Measurements from ENCODE around the gene NEUROD2.

NEUROD2 gene

DNA sequence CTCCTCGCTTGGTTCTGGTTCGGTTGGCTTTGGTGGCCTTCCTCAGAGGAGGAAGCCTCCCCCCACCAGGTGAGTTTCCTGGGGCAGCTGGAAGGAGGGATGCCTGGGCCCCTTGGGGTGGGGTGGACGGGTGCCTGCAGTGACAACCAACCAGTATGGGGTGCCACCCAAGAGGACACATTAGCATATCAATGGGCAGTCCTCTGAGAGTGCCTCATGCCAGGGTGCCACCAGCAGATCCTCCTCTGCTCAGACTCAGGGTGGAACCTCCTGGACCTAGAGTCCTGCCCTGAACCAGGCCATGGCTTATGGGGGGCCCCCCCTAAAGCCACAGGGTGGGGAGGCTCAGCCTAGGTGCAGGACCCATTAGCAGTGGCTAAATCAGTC lies 21.8 kb upstream of the NEUROD2 start:
- DNase-seq (ENCODE audit: low read depth): no peak
- TF ChIP-seq MAX (IDR thresholded peaks at IDR 0.05; ENCODE audit: low read depth, low read length): no peak
- TF ChIP-seq, protein P1, sequence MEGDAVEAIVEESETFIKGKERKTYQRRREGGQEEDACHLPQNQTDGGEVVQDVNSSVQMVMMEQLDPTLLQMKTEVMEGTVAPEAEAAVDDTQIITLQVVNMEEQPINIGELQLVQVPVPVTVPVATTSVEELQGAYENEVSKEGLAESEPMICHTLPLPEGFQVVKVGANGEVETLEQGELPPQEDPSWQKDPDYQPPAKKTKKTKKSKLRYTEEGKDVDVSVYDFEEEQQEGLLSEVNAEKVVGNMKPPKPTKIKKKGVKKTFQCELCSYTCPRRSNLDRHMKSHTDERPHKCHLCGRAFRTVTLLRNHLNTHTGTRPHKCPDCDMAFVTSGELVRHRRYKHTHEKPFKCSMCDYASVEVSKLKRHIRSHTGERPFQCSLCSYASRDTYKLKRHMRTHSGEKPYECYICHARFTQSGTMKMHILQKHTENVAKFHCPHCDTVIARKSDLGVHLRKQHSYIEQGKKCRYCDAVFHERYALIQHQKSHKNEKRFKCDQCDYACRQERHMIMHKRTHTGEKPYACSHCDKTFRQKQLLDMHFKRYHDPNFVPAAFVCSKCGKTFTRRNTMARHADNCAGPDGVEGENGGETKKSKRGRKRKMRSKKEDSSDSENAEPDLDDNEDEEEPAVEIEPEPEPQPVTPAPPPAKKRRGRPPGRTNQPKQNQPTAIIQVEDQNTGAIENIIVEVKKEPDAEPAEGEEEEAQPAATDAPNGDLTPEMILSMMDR (IDR thresholded peaks at IDR 0.05; ENCODE audit: low read depth, low read length): no peak
- no peak for TF ChIP-seq MYC (IDR thresholded peaks at IDR 0.05; ENCODE audit: low read depth, low read length)
- no peak for TF ChIP-seq POLR2A (IDR thresholded peaks at IDR 0.05; ENCODE audit: extremely low read depth, insufficient read length)
- H3K4me3 ChIP-seq (ENCODE audit: low read depth, low read length): no peak overlapping the region

DNA sequence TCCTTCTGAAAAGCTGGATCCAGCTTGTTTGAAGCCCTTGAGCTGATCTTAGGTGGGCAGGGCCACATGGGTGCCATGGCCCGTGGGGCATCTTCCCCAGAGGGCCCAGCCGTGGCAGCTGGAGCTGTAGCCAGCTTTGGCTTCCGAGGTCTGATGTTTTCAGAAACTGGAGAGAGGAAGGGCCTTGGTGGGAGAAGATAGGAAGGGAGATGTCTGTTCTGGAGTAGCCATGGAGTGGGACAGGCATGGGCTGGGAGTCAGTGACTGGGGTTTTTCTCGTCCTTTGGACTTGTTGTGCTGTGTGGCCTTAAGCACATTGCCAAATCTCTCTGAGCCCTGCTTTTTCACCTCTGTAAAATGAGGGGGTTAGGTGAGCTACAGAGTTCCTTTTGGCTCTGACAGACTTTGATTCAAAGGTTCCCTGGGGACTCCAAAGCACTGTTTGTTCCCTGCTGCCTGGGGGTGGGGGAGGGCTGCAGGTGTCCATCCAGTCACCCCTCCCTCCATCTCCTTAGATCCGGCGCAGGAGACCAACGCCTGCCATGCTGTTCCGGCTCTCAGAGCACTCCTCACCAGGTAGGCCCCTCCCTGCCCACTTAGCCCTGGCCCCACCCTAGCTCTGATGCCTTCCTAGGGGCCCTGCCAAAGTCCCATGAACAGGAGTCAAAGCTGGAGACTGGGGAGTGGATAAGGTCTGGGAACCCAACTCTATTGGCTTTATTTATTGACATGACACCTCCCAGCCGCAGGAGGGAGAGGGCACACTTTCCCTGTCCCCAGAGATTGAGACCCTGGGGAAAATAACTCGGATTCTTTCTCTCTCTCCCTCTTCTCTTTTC lies 21.2 kb upstream of the NEUROD2 start:
- no peak overlapping the region for H3K4me3 ChIP-seq (ENCODE audit: low read depth, low read length)
- TF ChIP-seq MYC (IDR thresholded peaks at IDR 0.05; ENCODE audit: low read depth, low read length) (no peak), MAX (IDR thresholded peaks at IDR 0.05; ENCODE audit: low read depth, low read length) (no peak), POLR2A (IDR thresholded peaks at IDR 0.05; ENCODE audit: extremely low read depth, insufficient read length) (no peak)
- TF ChIP-seq, protein P1 (IDR thresholded peaks at IDR 0.05; ENCODE audit: low read depth, low read length): no peak
- no peak for DNase-seq (ENCODE audit: low read depth)

DNA sequence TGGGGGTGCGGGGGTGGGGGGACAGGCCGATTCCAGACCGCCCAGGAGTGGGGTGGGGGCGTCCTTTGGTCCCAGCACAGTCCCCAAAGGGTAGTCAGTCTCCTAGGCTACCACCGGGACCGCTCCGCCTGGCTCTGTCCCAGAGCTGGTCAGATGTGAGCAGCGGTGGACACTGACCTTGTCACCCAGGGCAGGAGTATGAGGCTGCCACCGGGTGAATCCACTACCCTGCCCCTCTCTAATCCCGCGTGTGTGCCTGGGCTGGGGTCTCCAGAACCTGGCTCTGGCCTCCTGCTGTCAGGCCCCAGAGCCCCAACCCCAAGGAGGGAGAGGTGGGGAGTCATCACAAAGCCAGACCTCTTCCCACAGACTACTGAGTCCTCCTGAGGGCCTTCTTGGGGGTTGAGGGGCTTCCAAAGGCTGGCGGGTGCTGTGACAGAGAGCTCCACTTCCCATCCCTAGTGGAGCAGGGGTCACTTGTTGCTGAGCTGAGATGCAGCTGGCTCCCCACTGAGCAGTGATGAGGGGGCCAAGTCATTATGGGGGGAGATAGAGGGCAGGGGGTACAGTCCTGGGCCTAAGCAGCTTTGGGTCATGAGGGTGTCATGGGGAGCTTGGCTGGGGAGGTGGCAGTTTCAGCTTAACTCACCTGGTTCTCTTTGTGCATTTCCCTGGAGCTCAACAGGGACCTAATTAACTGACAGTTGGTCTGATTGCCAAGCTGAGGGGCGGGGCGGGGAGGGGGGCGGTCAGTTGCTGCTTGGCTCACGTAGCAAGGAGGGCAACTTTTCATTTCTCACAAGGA lies 20.2 kb upstream of the NEUROD2 start:
- no peak overlapping the region for H3K4me3 ChIP-seq (ENCODE audit: low read depth, low read length)
- TF ChIP-seq POLR2A (IDR thresholded peaks at IDR 0.05; ENCODE audit: extremely low read depth, insufficient read length): no peak
- TF ChIP-seq MYC (IDR thresholded peaks at IDR 0.05; ENCODE audit: low read depth, low read length): no peak
- TF ChIP-seq, protein P1 (IDR thresholded peaks at IDR 0.05; ENCODE audit: low read depth, low read length): no peak
- no peak for TF ChIP-seq MAX (IDR thresholded peaks at IDR 0.05; ENCODE audit: low read depth, low read length)
- no peak for DNase-seq (ENCODE audit: low read depth)

DNA sequence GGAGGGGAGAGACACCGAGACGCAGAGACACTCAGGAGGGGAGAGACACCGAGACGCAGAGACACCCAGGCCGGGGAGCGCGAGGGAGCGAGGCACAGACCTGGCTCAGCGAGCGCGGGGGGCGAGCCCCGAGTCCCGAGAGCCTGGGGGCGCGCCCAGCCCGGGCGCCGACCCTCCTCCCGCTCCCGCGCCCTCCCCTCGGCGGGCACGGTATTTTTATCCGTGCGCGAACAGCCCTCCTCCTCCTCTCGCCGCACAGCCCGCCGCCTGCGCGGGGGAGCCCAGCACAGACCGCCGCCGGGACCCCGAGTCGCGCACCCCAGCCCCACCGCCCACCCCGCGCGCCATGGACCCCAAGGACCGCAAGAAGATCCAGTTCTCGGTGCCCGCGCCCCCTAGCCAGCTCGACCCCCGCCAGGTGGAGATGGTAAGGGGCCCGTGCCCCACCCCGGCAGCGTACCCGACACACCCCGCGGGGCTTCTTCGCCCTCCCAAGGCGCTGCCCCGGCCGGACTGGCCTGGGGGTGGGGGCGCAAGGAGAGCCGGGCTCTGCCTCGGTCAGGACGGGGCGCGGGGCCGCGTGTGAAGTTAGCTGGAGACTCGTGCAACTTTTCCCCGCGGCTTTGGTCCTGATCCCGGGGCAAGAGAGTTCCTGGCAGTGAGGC lies 19.5 kb upstream of the NEUROD2 start:
- DNase-seq (ENCODE audit: low read depth): no peak
- TF ChIP-seq MAX (IDR thresholded peaks at IDR 0.05; ENCODE audit: low read depth, low read length) (no peak), POLR2A (IDR thresholded peaks at IDR 0.05; ENCODE audit: extremely low read depth, insufficient read length) (no peak), MYC (IDR thresholded peaks at IDR 0.05; ENCODE audit: low read depth, low read length) (no peak)
- TF ChIP-seq, protein P1 (IDR thresholded peaks at IDR 0.05; ENCODE audit: low read depth, low read length): no peak
- no peak overlapping the region for H3K4me3 ChIP-seq (ENCODE audit: low read depth, low read length)

DNA sequence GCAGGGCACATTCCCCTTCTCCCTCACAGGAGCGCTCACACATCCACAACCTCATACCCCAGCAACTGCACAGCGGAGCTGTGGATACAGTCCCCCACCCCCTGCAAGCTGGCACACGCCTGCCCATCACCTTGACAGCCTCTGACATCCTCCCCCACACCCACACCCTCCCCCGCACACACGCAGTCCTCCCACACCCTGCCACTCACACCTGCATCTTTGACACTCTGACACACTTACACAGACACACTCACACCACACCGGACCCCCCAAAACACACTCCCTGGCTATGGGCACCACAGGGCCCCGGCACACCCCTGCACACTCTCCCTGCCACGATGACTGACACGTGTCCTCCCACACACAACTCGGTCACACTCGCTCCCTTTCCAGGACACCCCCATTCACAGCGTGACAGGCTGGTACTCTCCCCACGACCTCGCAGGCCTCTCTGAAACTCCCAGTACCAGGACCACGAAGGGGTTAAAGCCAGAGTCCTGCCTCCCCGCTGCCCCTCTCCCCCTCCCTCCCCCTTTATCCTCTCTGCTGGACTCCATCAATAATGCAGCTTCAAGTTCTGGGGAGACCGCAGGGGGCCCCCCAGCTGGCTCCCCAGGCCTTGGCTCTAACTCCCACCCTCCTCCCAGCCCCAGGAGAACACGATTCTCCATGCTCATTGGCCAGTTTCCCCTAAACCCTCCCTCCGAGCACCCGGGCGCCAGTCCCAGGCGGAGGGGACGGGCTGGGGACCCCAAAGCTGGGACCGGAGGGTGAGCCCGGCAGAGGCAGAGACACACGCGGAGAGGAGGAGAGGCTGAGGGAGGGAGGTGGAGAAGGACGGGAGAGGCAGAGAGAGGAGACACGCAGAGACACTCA lies 18.7 kb upstream of the NEUROD2 start, which contains the start of gene PPP1R1B:
Gene PPP1R1B, plus strand, starts transcription at position 782 of the 876 bp plus-strand sequence. CDS start 441 bp downstream, outside the sequence.
- H3K4me3 ChIP-seq (ENCODE audit: low read depth, low read length): no peak within 1 kb of the TSS
- TF ChIP-seq POLR2A (IDR thresholded peaks at IDR 0.05; ENCODE audit: extremely low read depth, insufficient read length) (no peak), MYC (IDR thresholded peaks at IDR 0.05; ENCODE audit: low read depth, low read length) (no peak), MAX (IDR thresholded peaks at IDR 0.05; ENCODE audit: low read depth, low read length) (no peak)
- TF ChIP-seq, protein P1 (IDR thresholded peaks at IDR 0.05; ENCODE audit: low read depth, low read length): no peak
- no peak for DNase-seq (ENCODE audit: low read depth)

Data from NB4 (cell line).